ENCODE measurements around the gene ZNF839.

The ZNF839 gene

DNA sequence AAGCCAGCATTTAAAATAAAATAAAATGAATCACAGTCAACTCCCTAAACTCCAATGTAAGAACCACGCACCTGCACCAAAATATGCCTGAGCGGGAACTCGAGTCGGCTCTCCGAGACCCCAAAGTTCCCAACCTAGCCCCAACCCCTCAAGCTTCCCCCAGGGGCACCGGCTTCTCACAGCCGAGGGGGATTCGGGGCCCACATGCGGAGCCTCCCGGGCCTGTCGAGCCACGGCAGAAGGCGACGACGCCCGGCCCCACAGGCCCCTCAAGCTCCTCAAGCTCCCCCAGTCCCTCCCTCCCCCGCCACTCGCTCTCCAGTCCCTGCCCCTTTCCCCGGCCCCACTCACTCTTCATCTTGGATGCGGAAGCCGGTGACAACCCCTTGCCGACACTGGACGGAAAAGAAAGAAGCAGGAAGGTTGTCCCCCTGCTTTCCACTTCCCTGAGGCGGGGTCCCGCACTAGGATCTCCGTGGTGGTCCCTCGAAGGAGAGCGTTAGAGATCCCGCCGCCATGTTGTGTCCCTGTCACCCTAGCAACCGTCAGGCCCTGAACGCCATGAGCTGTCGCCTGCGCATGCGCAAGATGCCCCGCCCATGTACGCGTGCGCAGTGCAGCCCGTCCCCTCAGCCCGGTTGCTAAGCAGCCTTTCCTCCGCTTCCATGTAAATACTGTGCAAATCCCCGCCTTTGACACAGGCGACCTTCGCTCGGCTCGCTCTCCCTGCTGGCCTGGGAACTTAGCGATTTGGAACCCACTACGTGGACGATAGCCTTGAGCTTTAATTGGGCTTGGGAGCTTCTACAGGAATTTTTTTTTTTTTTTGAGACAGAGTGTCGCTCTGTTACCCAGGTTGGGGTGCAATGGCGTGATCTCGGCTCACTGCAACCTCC is 14.7 kb upstream of the ZNF839 start, which contains the start of gene MOK:
Gene MOK, minus strand, starts transcription at position 554 of the 896 bp plus-strand sequence. Its CDS starts 196 bp downstream, at position 358.
- in situ Hi-C loops (cut with HindIII; ENCODE audit: low sequenced_read_pairs) = no loop called here
- TF ChIP-seq, protein P1, sequence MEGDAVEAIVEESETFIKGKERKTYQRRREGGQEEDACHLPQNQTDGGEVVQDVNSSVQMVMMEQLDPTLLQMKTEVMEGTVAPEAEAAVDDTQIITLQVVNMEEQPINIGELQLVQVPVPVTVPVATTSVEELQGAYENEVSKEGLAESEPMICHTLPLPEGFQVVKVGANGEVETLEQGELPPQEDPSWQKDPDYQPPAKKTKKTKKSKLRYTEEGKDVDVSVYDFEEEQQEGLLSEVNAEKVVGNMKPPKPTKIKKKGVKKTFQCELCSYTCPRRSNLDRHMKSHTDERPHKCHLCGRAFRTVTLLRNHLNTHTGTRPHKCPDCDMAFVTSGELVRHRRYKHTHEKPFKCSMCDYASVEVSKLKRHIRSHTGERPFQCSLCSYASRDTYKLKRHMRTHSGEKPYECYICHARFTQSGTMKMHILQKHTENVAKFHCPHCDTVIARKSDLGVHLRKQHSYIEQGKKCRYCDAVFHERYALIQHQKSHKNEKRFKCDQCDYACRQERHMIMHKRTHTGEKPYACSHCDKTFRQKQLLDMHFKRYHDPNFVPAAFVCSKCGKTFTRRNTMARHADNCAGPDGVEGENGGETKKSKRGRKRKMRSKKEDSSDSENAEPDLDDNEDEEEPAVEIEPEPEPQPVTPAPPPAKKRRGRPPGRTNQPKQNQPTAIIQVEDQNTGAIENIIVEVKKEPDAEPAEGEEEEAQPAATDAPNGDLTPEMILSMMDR (IDR thresholded peaks at IDR 0.05; ENCODE audit: low read depth, low read length) = no peak
- peak within 1 kb of the TSS; percentile 92 for H3K4me3 ChIP-seq (ENCODE audit: low read depth, low read length)
- DNase-seq (ENCODE audit: low read depth, low spot score) = peak; percentile 97

DNA sequence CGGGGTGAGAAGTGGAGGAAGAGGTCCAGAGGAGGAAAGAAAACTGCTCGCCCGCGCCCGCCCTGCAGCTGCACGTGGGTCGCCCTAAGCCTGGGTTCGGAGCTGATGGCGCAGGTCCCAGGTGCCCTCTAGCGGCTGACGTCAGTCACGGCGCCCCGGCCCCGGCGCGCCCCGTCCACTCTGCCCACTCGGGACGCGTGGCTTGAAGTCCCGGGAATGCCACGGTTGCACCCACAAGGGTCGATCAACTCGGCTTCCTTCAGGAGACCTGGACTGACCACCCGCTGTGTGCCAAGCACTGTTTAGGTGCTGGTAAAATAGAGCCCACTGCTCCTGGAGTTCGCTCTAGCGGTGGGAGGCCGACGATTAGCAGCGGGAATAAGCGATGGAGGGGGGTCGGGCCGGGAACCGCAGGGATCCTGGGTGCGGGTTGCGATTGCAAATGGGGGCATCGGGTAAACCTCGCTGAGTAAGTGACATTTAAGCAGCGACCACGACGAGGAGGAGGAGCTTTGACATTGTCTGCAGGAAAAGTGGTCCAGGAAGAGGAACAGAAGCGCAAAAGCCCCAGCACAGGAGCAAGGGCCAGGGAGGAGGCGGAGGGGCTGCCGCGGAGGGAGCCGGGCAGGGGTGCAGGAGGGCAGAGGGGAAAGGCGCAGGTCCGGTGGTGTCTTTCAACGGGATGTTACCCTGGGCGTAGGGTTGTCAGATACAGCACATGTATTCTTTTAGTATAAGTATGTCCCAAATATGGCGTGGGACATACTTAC is 5.1 kb upstream of the ZNF839 start:
- peak; percentile 84 for DNase-seq (ENCODE audit: low read depth, low spot score)
- in situ Hi-C loops (cut with HindIII; ENCODE audit: low sequenced_read_pairs) = no loop called here
- H3K4me3 ChIP-seq (ENCODE audit: low read depth, low read length) = peak overlapping the region; percentile 42
- TF ChIP-seq, protein P1 (IDR thresholded peaks at IDR 0.05; ENCODE audit: low read depth, low read length) = peak; percentile 89

DNA sequence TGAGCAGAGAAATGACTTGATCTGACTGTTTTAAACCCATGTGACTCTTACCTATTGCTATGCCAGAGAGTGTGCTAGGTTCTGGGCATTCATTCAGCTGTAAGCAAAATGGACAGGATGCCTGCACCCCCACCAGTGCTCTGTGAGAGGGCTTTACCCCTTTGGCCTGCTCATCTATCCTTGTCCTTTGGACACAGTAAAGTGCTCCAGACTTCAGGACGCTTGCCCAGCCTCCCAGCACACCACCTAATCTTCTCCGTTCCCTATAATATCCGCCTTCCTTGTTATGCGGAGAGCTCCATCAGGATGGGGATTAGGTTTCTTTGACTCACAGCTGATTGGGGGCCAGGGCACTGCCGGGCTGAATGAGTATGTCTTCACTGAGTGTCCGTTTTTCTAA is 4.4 kb upstream of the ZNF839 start:
- TF ChIP-seq, protein P1 (IDR thresholded peaks at IDR 0.05; ENCODE audit: low read depth, low read length) = no peak
- peak; percentile 20 for DNase-seq (ENCODE audit: low read depth, low spot score)
- H3K4me3 ChIP-seq (ENCODE audit: low read depth, low read length) = no peak overlapping the region
- in situ Hi-C loops (cut with HindIII; ENCODE audit: low sequenced_read_pairs) = no loop called here

DNA sequence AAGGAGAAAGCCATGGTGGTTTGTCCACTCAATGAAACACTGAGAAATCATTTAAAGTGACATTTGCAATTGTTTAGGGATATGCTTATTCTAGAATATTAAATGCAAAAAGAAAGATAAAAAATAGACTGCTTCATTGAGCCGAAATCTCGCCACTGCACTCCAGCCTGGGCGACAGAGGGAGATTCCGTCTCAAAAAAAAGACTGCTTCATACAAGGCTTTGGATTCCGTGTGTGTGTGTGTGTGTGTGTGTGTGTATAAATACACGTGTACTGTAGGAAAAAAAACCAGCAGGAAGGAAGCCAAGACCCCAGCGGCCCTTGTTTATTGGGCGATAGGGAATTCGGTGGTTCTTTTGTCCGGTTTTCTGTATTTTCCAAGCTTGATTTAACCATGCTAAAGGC is 3.2 kb upstream of the ZNF839 start:
- H3K4me3 ChIP-seq (ENCODE audit: low read depth, low read length) = peak overlapping the region; percentile 58
- no peak for DNase-seq (ENCODE audit: low read depth, low spot score)

DNA sequence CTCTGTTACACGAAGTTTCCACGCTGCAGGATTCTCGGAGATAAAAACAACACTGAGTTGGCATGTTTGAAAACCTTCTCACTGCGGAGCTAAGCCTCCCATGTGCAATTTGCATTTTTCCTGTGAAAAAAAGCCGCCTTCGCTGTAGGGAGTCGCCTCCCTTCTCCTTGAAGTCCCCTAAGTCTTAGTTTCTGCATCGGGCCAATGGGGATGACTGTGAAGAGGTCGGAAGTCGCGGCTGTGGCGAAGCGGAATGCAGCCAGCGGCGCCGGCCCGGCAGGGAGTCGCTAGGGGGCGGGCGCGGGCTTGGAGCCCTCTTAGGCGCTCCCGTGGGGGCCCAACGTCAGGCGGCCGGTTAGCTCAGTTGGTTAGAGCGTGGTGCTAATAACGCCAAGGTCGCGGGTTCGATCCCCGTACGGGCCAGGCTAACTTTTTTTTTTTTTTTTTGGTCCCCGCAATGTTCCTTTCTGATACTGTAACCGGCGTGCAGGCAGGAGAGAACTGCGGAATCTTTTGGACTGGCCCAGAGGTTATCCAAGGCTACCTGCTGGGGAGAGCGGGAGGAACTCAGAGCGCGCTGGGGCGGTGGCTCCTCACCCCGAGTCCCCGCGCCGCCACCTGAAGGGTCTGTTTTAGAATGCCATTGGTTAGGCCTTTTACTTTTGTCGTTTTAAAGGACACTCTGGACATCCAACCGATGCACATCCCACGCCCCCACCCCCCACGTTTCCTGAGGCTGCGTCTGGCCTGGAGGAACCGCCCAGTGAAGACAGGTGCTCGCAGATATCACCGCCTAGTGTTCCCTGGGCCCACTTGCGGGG is 2.6 kb upstream of the ZNF839 start:
- H3K4me3 ChIP-seq (ENCODE audit: low read depth, low read length) = peak overlapping the region; percentile 58
- DNase-seq (ENCODE audit: low read depth, low spot score) = peak; percentile 96
- TF ChIP-seq, protein P1 (IDR thresholded peaks at IDR 0.05; ENCODE audit: low read depth, low read length) = peak; percentile 51
- in situ Hi-C loops (cut with HindIII; ENCODE audit: low sequenced_read_pairs) = no loop called here

More for the DNA sequence above, 3.2 kb upstream of the ZNF839 start:
- in situ Hi-C loops (cut with HindIII; ENCODE audit: low sequenced_read_pairs) = no loop called here
- TF ChIP-seq, protein P1 (IDR thresholded peaks at IDR 0.05; ENCODE audit: low read depth, low read length) = no peak

All from astrocyte of the spinal cord (primary cell).